MG63 (cell line): ENCODE measurements around the gene E2F2. TPM values are rescaled to one million over a fixed set of nuclear protein-coding genes. Genes with fewer than 3 reads are reported as not detected.
"Not testable (repeated sequence)": the region's sequence is repeated elsewhere in the genome, so short reads cannot be mapped to it uniquely, and the experiment has no call there.

Experiments
- DNase-seq: peaks from one replicate; pipeline ENCODE4 v3.0.0-alpha.2; 2020
- H3K27me3 ChIP-seq: fragments of 250-450 bp; sonication (Bioruptor Pico); 2 replicates; pipeline ENCODE4 v1.5.1; 2020; ENCODE audit warnings: mild to moderate bottlenecking, moderate library complexity
- H3K36me3 ChIP-seq: fragments of 250-450 bp; sonication (Bioruptor Pico); 2 replicates; pipeline ENCODE4 v1.5.1; 2020; ENCODE audit warnings: mild to moderate bottlenecking, moderate library complexity
- H3K4me3 ChIP-seq: fragments of 250-450 bp; sonication (Bioruptor Pico); 2 replicates; pipeline ENCODE4 v1.5.1; 2020; ENCODE audit warnings: mild to moderate bottlenecking, moderate library complexity
- H3K9me3 ChIP-seq: fragments of 250-450 bp; sonication (Bioruptor Pico); 2 replicates; pipeline ENCODE4 v1.5.1; 2020; ENCODE audit warnings: mild to moderate bottlenecking, moderate library complexity
- total RNA-seq: library from RNA; depleted of rRNA; stranded (reverse); fragments of >200 nt; shearing (Covaris generic); gene quantifications from 2 replicates; pipeline ENCODE4 v1.2.3, GENCODE V29; 2014; ENCODE audit warnings: low replicate concordance

E2F2 gene
- total RNA-seq, 1 experiment from 2014 or later, result 4.3 TPM

- Histone ChIP-seq H3K27me3 (no peaks in the 10 kb centered on the region), H3K4me3 (no peak overlapping the region), H3K36me3 (peaks cover 24% of the 10 kb centered on the region), H3K9me3 (no peaks in the 10 kb centered on the region)
- DNase-seq, result no peak
Measured at GRCh38 chr1:23515905-23516304, 15.1 kb downstream of the E2F2 start.

GRCh38 chr1:23514111-23514679 lies 16.8 kb downstream of the E2F2 start:
- H3K9me3 ChIP-seq, result no peaks in the 10 kb centered on the region
- peaks cover 22% of the 10 kb centered on the region for H3K36me3 ChIP-seq
- H3K27me3 ChIP-seq, result no peaks in the 10 kb centered on the region
- H3K4me3 ChIP-seq, result no peak overlapping the region
- DNase-seq, result no peak

- Histone ChIP-seq H3K9me3 (no peaks in the 10 kb centered on the region), H3K36me3 (peaks cover 2% of the 10 kb centered on the region), H3K4me3 (no peak overlapping the region), H3K27me3 (no peaks in the 10 kb centered on the region)
- DNase-seq, result no peak
Measured at GRCh38 chr1:23509896-23510295, 21.1 kb downstream of the E2F2 start.

- Histone ChIP-seq H3K4me3 (no peak overlapping the region), H3K36me3 (no peaks in the 10 kb centered on the region; the same call in none of the 2 replicates), H3K9me3 (no peaks in the 10 kb centered on the region), H3K27me3 (no peaks in the 10 kb centered on the region)
- DNase-seq, result no peak
Measured at GRCh38 chr1:23506376-23507107, 24.5 kb downstream of the E2F2 start.

GRCh38 chr1:23505851-23506250 lies 25.2 kb downstream of the E2F2 start:
- DNase-seq, result no peak
- no peaks in the 10 kb centered on the region for H3K9me3 ChIP-seq
- H3K27me3 ChIP-seq, result no peaks in the 10 kb centered on the region
- H3K4me3 ChIP-seq, result no peak overlapping the region
- H3K36me3 ChIP-seq, result no peaks in the 10 kb centered on the region; the same call in none of the 2 replicates

- H3K9me3 ChIP-seq, DNase-seq, H3K36me3 ChIP-seq, H3K27me3 ChIP-seq, H3K4me3 ChIP-seq: not testable (repeated sequence)
Measured at GRCh38 chr1:23504156-23504555, 26.9 kb downstream of the E2F2 start.

- no peak for DNase-seq
- Histone ChIP-seq H3K27me3 (no peaks in the 10 kb centered on the region), H3K36me3 (no peaks in the 10 kb centered on the region), H3K4me3 (no peak overlapping the region), H3K9me3 (no peaks in the 10 kb centered on the region)
Measured at GRCh38 chr1:23502951-23503350, 28.1 kb downstream of the E2F2 start.

- H3K36me3 ChIP-seq, result no peaks in the 10 kb centered on the region
- no peaks in the 10 kb centered on the region for H3K9me3 ChIP-seq
- no peak for DNase-seq
- no peak overlapping the region for H3K4me3 ChIP-seq
- H3K27me3 ChIP-seq, result no peaks in the 10 kb centered on the region
Measured at GRCh38 chr1:23500466-23500865, 30.6 kb downstream of the E2F2 start.

- H3K4me3 ChIP-seq, result no peak overlapping the region
- no peaks in the 10 kb centered on the region for H3K27me3 ChIP-seq
- no peak for DNase-seq
- no peaks in the 10 kb centered on the region for H3K9me3 ChIP-seq
- no peaks in the 10 kb centered on the region for H3K36me3 ChIP-seq
Measured at GRCh38 chr1:23497777-23498439, 33.1 kb downstream of the E2F2 start.

- H3K36me3 ChIP-seq, result no peaks in the 10 kb centered on the region
- no peak overlapping the region for H3K4me3 ChIP-seq
- no peaks in the 10 kb centered on the region for H3K9me3 ChIP-seq
- DNase-seq, result no peak
- H3K27me3 ChIP-seq, result no peaks in the 10 kb centered on the region
Measured at GRCh38 chr1:23496490-23497181, 34.4 kb downstream of the E2F2 start.

GRCh38 chr1:23494836-23495235 lies 36.2 kb downstream of the E2F2 start:
- DNase-seq, H3K4me3 ChIP-seq, H3K36me3 ChIP-seq, H3K9me3 ChIP-seq, H3K27me3 ChIP-seq: not testable (repeated sequence)

- H3K9me3 ChIP-seq, H3K4me3 ChIP-seq, H3K36me3 ChIP-seq, H3K27me3 ChIP-seq, DNase-seq: not testable (repeated sequence)
Measured at GRCh38 chr1:23492776-23493175, 38.3 kb downstream of the E2F2 start.

- Histone ChIP-seq H3K36me3 (no peaks in the 10 kb centered on the region), H3K4me3 (no peak overlapping the region), H3K9me3 (no peaks in the 10 kb centered on the region), H3K27me3 (no peaks in the 10 kb centered on the region)
- no peak for DNase-seq
Measured at GRCh38 chr1:23492132-23492720, 38.8 kb downstream of the E2F2 start.

- Histone ChIP-seq H3K4me3 (no peak overlapping the region), H3K36me3 (no peaks in the 10 kb centered on the region), H3K27me3 (no peaks in the 10 kb centered on the region), H3K9me3 (no peaks in the 10 kb centered on the region)
- no peak for DNase-seq
Measured at GRCh38 chr1:23489842-23490241, 41.2 kb downstream of the E2F2 start.

GRCh38 chr1:23485002-23485332 lies 46.1 kb downstream of the E2F2 start:
- no peak for DNase-seq
- no peaks in the 10 kb centered on the region for H3K36me3 ChIP-seq
- no peaks in the 10 kb centered on the region for H3K27me3 ChIP-seq
- H3K4me3 ChIP-seq, result peak overlapping the region; percentile 55
- H3K9me3 ChIP-seq, result no peaks in the 10 kb centered on the region

- Histone ChIP-seq H3K4me3 (peak overlapping the region; percentile 55), H3K36me3 (no peaks in the 10 kb centered on the region), H3K27me3 (no peaks in the 10 kb centered on the region), H3K9me3 (no peaks in the 10 kb centered on the region)
- peak; percentile 94 for DNase-seq
Measured at GRCh38 chr1:23484253-23485001, 46.6 kb downstream of the E2F2 start.
